K562 (cell line): Measurements from ENCODE around the gene CCDC78. TPM values are rescaled to one million over a fixed set of nuclear protein-coding genes. Genes with fewer than 3 reads are reported as not detected.

Experiments used
- ADNP ChIP-seq: fragments of 200-800 bp; sonication (Bioruptor generic); IDR thresholded peaks from 2 replicates; pipeline ENCODE4 v1.6.1; 2016; ENCODE audit warnings: missing genetic modification characterization, missing compliant biosample characterization
- ARNT ChIP-seq, 2 experiments: fragments of 450-650 bp; IDR thresholded peaks; 2 replicates each; pipeline ENCODE4 v1.6.1; 2016; ENCODE audit warnings: mild to moderate bottlenecking in 1 of 2
- ATF2 ChIP-seq: sonication (generic); formaldehyde crosslinking; IDR thresholded peaks from 2 replicates; pipeline ENCODE4 v1.8.1; 2022; ENCODE audit warnings: missing genetic modification reagents
- CBX3 ChIP-seq, 2 experiments: IDR thresholded peaks; 1 replicate in 1 of 2; 2 replicates in 1 of 2; pipeline ENCODE4 v1.6.1; 2012; ENCODE audit warnings: inconsistent platforms in 2 of 2, low read length in 2 of 2, borderline replicate concordance in 1 of 2, control low read depth in 1 of 2
- CREB1 ChIP-seq, 2 experiments: sonication (generic) in 1 of 2; formaldehyde crosslinking in 1 of 2; IDR thresholded peaks; 2 replicates each; pipeline versions ENCODE4 v1.6.1 to v1.8.0; 2012 to 2022; ENCODE audit warnings: inconsistent platforms in 1 of 2, mild to moderate bottlenecking in 1 of 2, missing genetic modification reagents in 1 of 2, moderate library complexity in 1 of 2
- CTBP1 ChIP-seq: fragments of 450-650 bp; IDR thresholded peaks from 2 replicates; pipeline ENCODE4 v1.6.1; 2016; ENCODE audit warnings: borderline replicate concordance
- E2F6 ChIP-seq, 2 experiments: IDR thresholded peaks; 2 replicates each; pipeline ENCODE4 v1.6.1; 2011; ENCODE audit warnings: borderline replicate concordance in 1 of 2, control low read depth in 1 of 2, low read depth in 1 of 2, low read length in 1 of 2, mild to moderate bottlenecking in 1 of 2, mixed read lengths in 1 of 2, moderate library complexity in 1 of 2; ENCODE audit not compliant: insufficient read depth in 1 of 2, insufficient read length in 1 of 2, poor library complexity in 1 of 2, severe bottlenecking in 1 of 2; ENCODE audit errors: extremely low read depth in 1 of 2
- ESRRB ChIP-seq: fragments of 250-450 bp; sonication (Bioruptor Pico); IDR thresholded peaks from 2 replicates; pipeline ENCODE4 v1.5.0; 2020; ENCODE audit warnings: mild to moderate bottlenecking, moderate library complexity, borderline replicate concordance
- KHSRP ChIP-seq: fragments of 450-650 bp; IDR thresholded peaks from 2 replicates; pipeline ENCODE4 v1.6.1; 2017
- MAZ ChIP-seq, 2 experiments: fragments of 450-650 bp in 1 of 2; sonication (generic) in 1 of 2; formaldehyde crosslinking; IDR thresholded peaks in 1 of 2; conservative IDR thresholded peaks in 1 of 2; 2 replicates each; pipeline versions ENCODE4 v1.4.0 to v1.5.0; 2020; ENCODE audit warnings: mild to moderate bottlenecking in 1 of 2, missing genetic modification reagents in 1 of 2
- RAD21 ChIP-seq, 2 experiments: fragments of 250-450 bp in 1 of 2; fragments of 450-650 bp in 1 of 2; sonication (Bioruptor Pico) in 1 of 2; formaldehyde crosslinking in 1 of 2; IDR thresholded peaks in 1 of 2; conservative IDR thresholded peaks in 1 of 2; 2 replicates each; pipeline versions ENCODE4 v1.4.0 to v1.8.0; 2020 to 2022; ENCODE audit warnings: mild to moderate bottlenecking in 2 of 2, moderate library complexity in 1 of 2
- RBM14 ChIP-seq: fragments of 200-400 bp; formaldehyde crosslinking; IDR thresholded peaks from 2 replicates; pipeline ENCODE4 v1.6.1; 2018; ENCODE audit warnings: low read depth, mild to moderate bottlenecking, low read length, moderate library complexity, borderline replicate concordance; ENCODE audit not compliant: insufficient read depth
- RCOR1 ChIP-seq, 2 experiments: IDR thresholded peaks; 2 replicates each; pipeline ENCODE4 v1.6.1; 2012; ENCODE audit warnings: low read depth in 2 of 2, low read length in 2 of 2, borderline replicate concordance in 1 of 2, improper control_type of control experiment in 1 of 2
- SAFB ChIP-seq: fragments of 200-400 bp; formaldehyde crosslinking; IDR thresholded peaks from 2 replicates; pipeline ENCODE4 v1.6.1; 2017; ENCODE audit warnings: low read depth, low read length, borderline replicate concordance
- SAFB2 ChIP-seq: fragments of 200-400 bp; formaldehyde crosslinking; IDR thresholded peaks from 2 replicates; pipeline ENCODE4 v1.6.1; 2018; ENCODE audit warnings: borderline replicate concordance, low read length, low read depth, moderate library complexity; ENCODE audit not compliant: severe bottlenecking
- SP1 ChIP-seq: sonication (generic); formaldehyde crosslinking; IDR thresholded peaks from 2 replicates; pipeline ENCODE4 v1.8.1; 2022; ENCODE audit warnings: mild to moderate bottlenecking, missing genetic modification reagents
- TBP ChIP-seq: optimal IDR thresholded peaks from 2 replicates; pipeline ENCODE3; 2011; ENCODE audit warnings: low read depth, low read length, improper control_type of control experiment
- TOE1 ChIP-seq, 2 experiments: fragments of 450-650 bp in 1 of 2; sonication (generic) in 1 of 2; formaldehyde crosslinking in 1 of 2; IDR thresholded peaks; 2 replicates each; pipeline versions ENCODE4 v1.7.1 to v1.8.0; 2016 to 2022; ENCODE audit warnings: borderline replicate concordance in 2 of 2, mild to moderate bottlenecking in 2 of 2, antibody characterized with exemption in 1 of 2, inconsistent platforms in 1 of 2, low read depth in 1 of 2, missing genetic modification reagents in 1 of 2, moderate library complexity in 1 of 2
- YY1 ChIP-seq, 3 experiments: IDR thresholded peaks; 2 replicates each; pipeline ENCODE4 v1.6.1; 2011; ENCODE audit warnings: low read length in 2 of 3, mild to moderate bottlenecking in 2 of 3, moderate library complexity in 2 of 3, borderline replicate concordance in 1 of 3, control low read depth in 1 of 3, low read depth in 1 of 3; ENCODE audit not compliant: insufficient read depth in 3 of 3, insufficient replicate concordance in 2 of 3, control insufficient read depth in 1 of 3, insufficient read length in 1 of 3; ENCODE audit errors: extremely low read depth in 1 of 3
- ZNF12 ChIP-seq: sonication (generic); formaldehyde crosslinking; IDR thresholded peaks from 2 replicates; pipeline ENCODE4 v1.4.0; 2020; ENCODE audit warnings: mild to moderate bottlenecking, missing genetic modification reagents
- ZNF146 ChIP-seq: IDR thresholded peaks from one replicate; pipeline ENCODE4 v1.6.1; 2018; ENCODE audit warnings: missing compliant biosample characterization; ENCODE audit not compliant: unreplicated experiment
- ZNF24 ChIP-seq: fragments of 450-650 bp; IDR thresholded peaks from 2 replicates; pipeline ENCODE4 v1.6.1; 2016
- ZNF354B ChIP-seq: fragments of 250-450 bp; sonication (Bioruptor Pico); IDR thresholded peaks from 2 replicates; pipeline ENCODE4 v1.4.0; 2020
- ZNF584 ChIP-seq: fragments of 200-800 bp; sonication (Bioruptor generic); IDR thresholded peaks from 2 replicates; pipeline ENCODE4 v1.6.1; 2016; ENCODE audit warnings: low read depth, mild to moderate bottlenecking, missing genetic modification characterization, missing compliant biosample characterization
- polyA plus RNA-seq, 8 experiments: library from polyadenylated mRNA; depleted of rRNA in 4 of 8; stranded (reverse) in 5 of 8; unstranded in 3 of 8; fragments of >200 nt; fragmentation: Nextera tagmentation in 2 of 8; fragmentation: Illumina TruSeq in 1 of 8; extraction: Ambion mirVana in 2 of 8; extraction: Trizol in 1 of 8; gene quantifications; 2 replicates each; pipeline versions ENCODE4 v1.2.1 to v1.2.3, GENCODE V29; 2011 to 2014; ENCODE audit warnings: inconsistent platforms in 1 of 8, missing spikeins in 1 of 8
- total RNA-seq, 7 experiments: library from RNA; depleted of rRNA in 6 of 7; stranded (reverse); fragments of >200 nt in 6 of 7; fragmentation: Illumina TruSeq in 2 of 7; extraction: Trizol in 2 of 7; gene quantifications; 2 replicates each; pipeline versions ENCODE4 v1.2.1 to v1.2.3, GENCODE V29; 2011 to 2021; ENCODE audit warnings: low replicate concordance in 1 of 7

CCDC78 gene
- total and polyA plus RNA-seq, 9 of the 15 experiments (the other 6 are each of a cell fraction or from before 2014, with no cell fraction given) = 0.24 to 17.7 (median 2.9) TPM

- TF ChIP-seq E2F6 (IDR thresholded peaks at IDR 0.05; ENCODE audit: borderline replicate concordance in 1 of 2, extremely low read depth in 1 of 2, insufficient read depth in 1 of 2, insufficient read length in 1 of 2, low read depth in 1 of 2, low read length in 1 of 2, poor library complexity in 1 of 2, severe bottlenecking in 1 of 2) = peak in 1 of 2 experiments; percentile 60
- TF ChIP-seq KHSRP = no peak
- no peak for TF ChIP-seq ATF2 (CRISPR knock-in tag)
- TF ChIP-seq YY1 (IDR thresholded peaks at IDR 0.05; ENCODE audit: borderline replicate concordance in 1 of 3, control insufficient read depth in 1 of 3, extremely low read depth in 1 of 3, insufficient read depth in 3 of 3, insufficient read length in 1 of 3, insufficient replicate concordance in 2 of 3, low read depth in 1 of 3, low read length in 2 of 3) = peak in 1 of 3 experiments; percentile 82
- TF ChIP-seq ZNF24 = no peak
- no peak for TF ChIP-seq CTBP1
- no peak for TF ChIP-seq ZNF354B (CRISPR knock-in tag)
- TF ChIP-seq ZNF584 = no peak
- no peak for TF ChIP-seq ZNF146 (CRISPR knock-in tag)
- TF ChIP-seq MAZ (CRISPR knock-in tag; conservative IDR thresholded peaks at IDR 0.05 in 1 of 2, IDR thresholded peaks at IDR 0.05 in 1 of 2) = peak in 1 of 2 experiments; percentile 72; a peak in 2 of 4 replicates
- TF ChIP-seq SAFB = 0 out of 2 replicates have a peak, but pooled peaks have one; percentile 18
- 0 out of 3 replicates have a peak, but pooled peaks of 1 of the 2 experiments have one; percentile 12 for TF ChIP-seq CBX3 (IDR thresholded peaks at IDR 0.05; ENCODE audit: borderline replicate concordance in 1 of 2, low read length in 2 of 2)
- TF ChIP-seq RCOR1 (IDR thresholded peaks at IDR 0.05; ENCODE audit: borderline replicate concordance in 1 of 2, low read depth in 2 of 2, low read length in 2 of 2) = peak in 1 of 2 experiments; percentile 61; a peak in 1 of 4 replicates
- TF ChIP-seq CREB1 (IDR thresholded peaks at IDR 0.05) = no peak
- 0 out of 2 replicates have a peak, but pooled peaks have one; percentile 7 for TF ChIP-seq CREB1 (CRISPR knock-in tag; IDR thresholded peaks at IDR 0.05)
- TF ChIP-seq ESRRB (CRISPR knock-in tag) = no peak
- no peak for TF ChIP-seq ZNF12 (CRISPR knock-in tag)
- no peak for TF ChIP-seq SAFB2
- 0 out of 4 replicates have a peak, but pooled peaks of 1 of the 2 experiments have one; percentile 8 for TF ChIP-seq RAD21 (CRISPR knock-in tag; conservative IDR thresholded peaks at IDR 0.05 in 1 of 2, IDR thresholded peaks at IDR 0.05 in 1 of 2)
- peak; percentile 61; the same call in 1 of the 2 replicates for TF ChIP-seq SP1 (CRISPR knock-in tag)
- TF ChIP-seq ARNT (IDR thresholded peaks at IDR 0.05) = no peak
- TF ChIP-seq TOE1 (IDR thresholded peaks at IDR 0.05; ENCODE audit: borderline replicate concordance) = peak; percentile 13; the same call in 1 of the 2 replicates
- TF ChIP-seq TOE1 (CRISPR knock-in tag; IDR thresholded peaks at IDR 0.05; ENCODE audit: borderline replicate concordance, low read depth) = no peak
- no peak for TF ChIP-seq ADNP
- 0 out of 2 replicates have a peak, but pooled peaks have one; percentile 55 for TF ChIP-seq RBM14
- peak; percentile 51 for TF ChIP-seq TBP
Measured at GRCh38 chr16:720447-720989, 5.7 kb downstream of the CCDC78 start (continued).
